Activated naive CD4-positive, alpha-beta T cell treated with Interleukin-2 at 50 U/mL for 16 hours (primary cell): ENCODE measurements around the gene CADM1.
"Not testable (repeated sequence)": the region's sequence is repeated elsewhere in the genome, so short reads cannot be mapped to it uniquely, and the experiment has no call there.

Source experiments
- DNase-seq: peaks from one replicate; pipeline ENCODE4 v3.0.0-alpha.2; 2020

CADM1 gene

GRCh38 chr11:115476463-115477286, 27.5 kb downstream of the CADM1 start:
- no peak for DNase-seq

DNA sequence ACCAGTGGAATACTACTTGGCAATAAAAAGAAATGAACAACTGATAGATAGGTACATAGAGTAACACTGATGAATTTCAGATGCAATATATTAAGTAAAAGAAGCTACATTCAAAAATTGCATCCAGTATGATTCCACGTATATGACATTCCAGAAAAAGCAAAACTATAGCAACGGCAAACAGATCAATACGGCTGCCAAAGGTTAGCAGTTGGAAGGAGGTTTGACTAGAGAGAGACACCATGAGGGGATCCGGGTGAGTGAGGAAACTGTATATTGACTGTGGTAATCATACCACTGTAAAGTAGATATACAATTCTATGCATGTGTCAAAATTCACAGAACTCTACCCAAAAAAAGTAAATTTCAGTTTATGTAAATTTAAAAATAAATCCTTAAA, 28.7 kb downstream of the CADM1 start:
- no peak for DNase-seq

DNA sequence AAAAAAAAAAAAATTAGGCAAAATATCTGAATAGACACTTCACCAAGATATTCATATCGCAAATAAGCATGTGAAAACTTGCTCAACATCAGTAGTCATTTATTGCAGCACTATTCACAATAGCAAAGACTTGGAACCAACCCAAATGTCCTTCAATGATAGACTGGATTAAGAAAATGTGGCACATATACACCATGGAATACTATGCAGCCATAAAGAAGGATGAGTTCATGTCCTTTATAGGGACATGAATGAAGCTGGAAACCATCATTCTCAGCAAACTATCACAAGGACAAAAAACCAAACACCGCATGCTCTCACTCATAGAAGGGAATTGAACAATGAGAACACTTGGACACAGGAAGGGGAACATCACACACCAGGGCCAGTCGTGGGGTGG, 29.9 kb downstream of the CADM1 start:
- not testable (repeated sequence) for DNase-seq

- no peak for DNase-seq
These were observed 31.0 kb downstream of the CADM1 start for GRCh38 chr11:115473167-115473566.

DNA sequence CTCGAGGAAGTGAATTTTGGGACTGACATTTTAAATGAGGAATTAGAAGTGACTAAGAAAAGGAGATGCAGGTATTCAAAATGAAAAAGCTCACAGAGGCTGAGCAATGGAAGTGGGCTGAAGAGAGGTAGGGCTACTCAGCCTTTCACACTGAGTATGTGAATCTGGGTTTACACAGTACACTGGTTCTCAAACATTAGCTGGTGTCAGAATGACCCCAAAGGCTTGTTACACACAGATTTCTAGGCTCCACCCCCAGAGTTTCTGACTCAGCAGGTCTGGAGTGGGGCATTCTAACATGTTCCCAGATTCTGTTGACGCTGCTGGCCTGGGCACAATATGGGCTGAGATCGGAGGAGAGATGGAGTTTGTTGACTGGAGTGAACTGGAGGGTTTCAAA, 32.8 kb downstream of the CADM1 start:
- DNase-seq = no peak

DNA sequence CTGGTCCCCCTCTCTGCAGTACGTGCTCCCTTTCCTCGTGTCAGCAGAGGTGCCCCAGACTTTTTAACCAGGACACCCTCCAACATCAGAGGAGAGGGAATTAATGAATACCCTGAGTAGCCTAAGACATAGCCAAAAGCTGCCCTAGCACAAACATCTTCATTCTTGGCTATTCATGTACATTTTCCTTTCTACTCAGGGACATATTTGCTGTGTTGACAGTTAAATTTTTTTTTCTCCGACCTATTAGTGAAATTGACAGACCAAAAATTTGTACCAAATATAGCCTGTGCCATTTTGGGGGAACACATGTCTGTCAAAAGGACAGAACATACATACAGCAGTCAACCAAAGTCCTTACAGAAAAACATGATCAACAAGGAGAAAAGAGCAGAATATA, 33.3 kb downstream of the CADM1 start:
- DNase-seq = no peak

- DNase-seq = no peak
These were observed 34.9 kb downstream of the CADM1 start for GRCh38 chr11:115469361-115469760.

- DNase-seq = no peak
These were observed 38.1 kb downstream of the CADM1 start for GRCh38 chr11:115466122-115466521.

DNA sequence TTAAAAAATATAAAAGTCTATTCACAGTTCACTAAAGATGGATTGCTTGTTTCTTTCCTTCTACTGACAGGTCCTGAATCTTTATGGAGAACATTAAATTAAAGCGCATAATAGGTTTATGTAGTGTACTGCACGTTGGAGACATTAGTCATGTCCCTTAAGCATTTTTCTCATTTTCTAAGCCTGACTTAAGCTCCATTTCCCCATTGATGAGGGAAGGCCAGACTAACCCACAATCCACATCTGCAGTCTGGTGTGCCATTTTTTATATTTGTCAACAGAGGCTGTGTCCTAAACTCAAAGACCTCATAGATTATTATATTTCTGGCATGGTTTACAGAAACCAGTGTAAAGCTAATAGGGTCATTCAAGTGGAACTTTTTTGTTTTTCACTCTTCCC, 39.9 kb downstream of the CADM1 start:
- no peak for DNase-seq

- no peak for DNase-seq
These were observed 40.6 kb downstream of the CADM1 start for GRCh38 chr11:115463606-115464005.

GRCh38 chr11:115462757-115463156, 41.5 kb downstream of the CADM1 start:
- no peak for DNase-seq

DNA sequence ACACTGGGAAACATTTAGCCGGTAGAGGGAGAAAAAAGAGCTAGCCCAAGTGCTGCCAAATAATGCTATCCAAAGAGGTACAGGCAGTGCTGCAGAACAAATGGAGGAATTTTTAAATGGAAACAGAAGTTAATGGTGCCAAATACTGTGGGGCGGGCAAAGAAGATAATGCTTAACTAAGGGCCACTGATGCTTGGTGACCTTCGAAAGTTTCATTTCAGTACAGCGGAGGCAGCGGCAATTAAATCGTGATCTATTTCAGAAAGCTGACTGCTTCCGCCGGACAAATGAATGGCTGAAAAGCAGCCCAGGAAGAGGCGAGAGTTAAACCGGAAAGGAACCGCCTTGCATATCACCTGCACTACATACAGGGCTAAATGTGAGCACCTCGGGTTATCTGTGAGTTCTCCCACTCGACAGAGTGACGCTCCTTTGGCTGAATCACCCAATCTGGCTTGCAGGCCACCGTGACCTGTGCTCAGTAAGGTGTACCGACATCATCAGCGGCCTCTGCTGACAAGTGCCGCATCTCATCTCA, 42.1 kb downstream of the CADM1 start:
- DNase-seq = no peak

GRCh38 chr11:115460512-115460911, 43.7 kb downstream of the CADM1 start:
- no peak for DNase-seq

- DNase-seq = no peak
These were observed 44.7 kb downstream of the CADM1 start for GRCh38 chr11:115459563-115459962.

DNA sequence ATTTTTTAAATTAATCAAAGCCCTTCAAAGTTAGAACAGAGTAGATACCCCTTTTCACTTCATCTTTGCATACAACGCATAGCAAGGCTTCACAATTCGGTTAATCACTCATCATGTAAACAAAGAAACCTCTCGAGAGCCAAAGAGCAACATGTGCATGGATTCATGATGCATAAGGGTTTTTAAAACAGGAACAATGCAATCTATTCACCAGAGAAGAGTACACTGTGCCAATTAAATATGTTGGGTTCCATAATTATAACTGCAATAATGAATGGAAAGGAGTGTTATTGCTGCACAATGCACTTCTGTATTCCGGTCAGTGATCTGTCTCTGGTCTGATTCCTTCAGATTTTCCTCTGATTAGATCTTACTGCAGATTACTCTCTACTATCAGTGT, 45.3 kb downstream of the CADM1 start:
- DNase-seq = no peak

GRCh38 chr11:115456019-115456418, 48.2 kb downstream of the CADM1 start:
- no peak for DNase-seq

DNA sequence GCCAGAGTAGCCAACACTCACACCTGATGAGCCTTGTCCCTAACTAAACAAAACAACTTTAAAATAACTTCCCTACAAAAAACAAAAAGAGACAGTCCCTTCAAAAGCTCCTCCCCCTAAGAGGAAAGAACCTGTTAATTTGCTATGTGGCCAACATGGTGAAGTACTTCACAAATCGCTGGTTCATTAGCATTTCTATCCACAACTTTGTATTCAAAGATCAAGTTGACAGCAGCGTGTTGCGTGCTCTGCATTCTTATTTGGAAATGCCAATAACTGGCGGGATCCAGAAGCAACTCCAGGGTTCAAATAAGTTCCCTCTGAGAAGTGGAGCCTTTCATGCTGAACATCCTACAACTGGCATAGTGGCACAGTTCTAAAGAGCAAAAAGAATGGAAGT, 48.6 kb downstream of the CADM1 start:
- DNase-seq = no peak

DNA sequence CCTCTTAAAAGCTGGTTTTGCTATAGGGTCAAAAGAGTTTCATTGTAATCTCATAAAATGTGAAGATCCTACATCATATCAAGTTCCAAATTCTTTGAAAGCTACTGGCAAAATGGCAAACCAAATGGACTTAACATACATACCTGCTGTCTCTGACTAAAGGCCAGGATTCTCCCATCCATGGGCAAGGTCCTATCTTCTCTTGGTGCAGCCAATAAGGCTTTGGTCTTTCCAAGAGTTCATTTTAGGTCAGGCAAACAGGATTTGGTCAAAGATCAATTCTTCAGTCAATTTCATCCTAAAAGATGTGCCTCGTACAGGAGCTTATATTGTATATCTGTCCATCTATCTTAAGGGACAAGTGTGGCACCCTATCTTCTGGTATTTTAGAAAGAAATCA, 49.7 kb downstream of the CADM1 start:
- no peak for DNase-seq

GRCh38 chr11:115453693-115454490, 50.3 kb downstream of the CADM1 start:
- DNase-seq = no peak

- DNase-seq = no peak
These were observed 52.0 kb downstream of the CADM1 start for GRCh38 chr11:115452241-115452640.

DNA sequence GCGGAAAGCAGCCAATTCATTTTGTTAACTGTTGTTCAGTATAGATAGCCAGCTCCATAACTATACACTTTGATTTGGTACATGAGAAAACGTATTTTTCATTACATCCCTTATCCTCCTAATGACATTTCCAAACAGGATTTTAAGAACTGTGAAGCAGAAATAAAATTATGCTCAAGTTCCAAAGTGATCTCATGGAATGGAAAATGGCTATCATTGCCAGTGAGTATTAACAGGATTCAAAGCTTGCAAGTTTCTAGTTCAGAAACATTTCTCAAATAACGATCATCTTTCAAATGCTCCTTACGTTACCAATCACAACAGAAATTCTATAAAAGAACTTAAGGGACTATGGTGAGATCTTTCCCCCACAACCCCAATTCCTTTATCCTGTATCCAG, 53.7 kb downstream of the CADM1 start:
- DNase-seq = no peak

DNA sequence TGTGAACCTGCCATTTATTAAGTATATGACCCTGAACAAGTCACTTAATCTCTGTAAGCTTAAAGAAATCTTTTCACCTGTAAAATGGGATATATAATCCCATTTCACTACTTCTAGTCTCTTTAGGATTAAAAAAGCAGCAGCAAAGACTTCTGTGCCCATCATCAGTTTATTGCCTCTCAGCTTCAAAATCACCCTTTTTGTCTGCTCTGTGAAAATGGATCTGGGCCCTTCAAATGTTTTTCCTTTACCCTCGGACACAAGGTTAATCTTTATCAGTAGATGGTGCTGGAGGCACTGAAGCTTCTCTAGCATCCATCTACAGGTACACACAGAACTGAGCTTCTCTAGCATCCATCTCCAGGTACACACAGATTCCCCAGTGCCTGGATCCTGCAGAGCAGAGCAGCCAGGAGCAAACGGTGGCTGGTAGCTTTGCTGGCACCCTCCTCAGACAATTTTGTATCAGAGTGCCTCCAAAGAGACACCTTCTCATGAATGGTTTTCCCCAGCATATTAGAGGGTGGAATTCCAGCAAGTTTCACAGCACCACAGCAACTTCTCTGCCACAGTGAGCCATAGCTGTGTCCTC, 56.8 kb downstream of the CADM1 start:
- DNase-seq = no peak

DNA sequence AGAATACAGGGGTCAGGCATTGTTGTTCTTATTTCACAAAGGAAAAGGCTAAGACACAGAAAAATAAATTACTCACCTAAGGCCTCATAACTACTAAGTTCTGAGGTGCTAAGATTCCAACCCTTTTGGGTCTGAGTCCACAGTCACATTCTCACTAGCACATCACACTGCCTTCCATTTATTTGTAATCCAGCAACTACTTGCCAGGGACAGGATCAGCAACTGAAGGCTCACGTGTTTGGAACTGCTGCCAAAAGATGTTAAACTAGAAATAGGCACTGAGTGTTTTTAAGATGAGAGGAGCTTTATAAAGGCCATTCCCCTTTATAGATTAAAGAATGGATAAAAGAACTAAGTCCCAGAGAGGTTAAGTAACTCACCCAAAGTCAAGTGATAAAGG, 58.0 kb downstream of the CADM1 start:
- no peak for DNase-seq

DNA sequence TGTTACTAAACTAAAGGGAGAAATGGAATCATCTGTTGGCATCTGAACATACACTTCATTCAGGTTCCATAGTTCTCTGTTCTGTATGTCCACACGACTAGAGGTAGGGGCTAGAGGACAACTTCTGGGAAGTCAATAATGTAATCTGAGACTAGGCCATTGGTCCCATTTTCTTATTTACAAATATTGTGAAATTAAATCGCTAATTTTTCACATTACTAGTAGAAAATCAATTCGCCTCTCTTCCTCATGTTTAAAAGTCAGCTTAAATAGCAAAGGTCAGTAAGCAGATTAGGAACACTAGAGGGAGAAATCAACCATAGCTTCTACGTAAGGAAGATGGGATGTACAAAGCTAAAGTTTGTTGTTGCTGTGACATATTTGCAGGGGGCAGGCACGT, 59.7 kb downstream of the CADM1 start:
- no peak for DNase-seq
